ENCODE measurements around the gene CTNNAL1.

- TF ChIP-seq POLR2AphosphoS5 (IDR thresholded peaks at IDR 0.05; ENCODE audit: low read depth, low read length) (no peak), POLR2A (IDR thresholded peaks at IDR 0.05; ENCODE audit: low read depth, low read length) (no peak), TAF1 (IDR thresholded peaks at IDR 0.05; ENCODE audit: low read depth, low read length) (no peak), SPI1 (IDR thresholded peaks at IDR 0.05; ENCODE audit: low read depth, low read length) (no peak), PAX5 (IDR thresholded peaks at IDR 0.05; ENCODE audit: insufficient read depth, low read length, severe bottlenecking) (no peak), POU2F2 (IDR thresholded peaks at IDR 0.05; ENCODE audit: low read depth, low read length) (no peak)
These were observed 22.6 kb upstream of the CTNNAL1 start for GRCh38 chr9:109035684-109036423.
